ENCODE results near the gene MARK4.

- TF ChIP-seq CTCF (IDR thresholded peaks at IDR 0.05; ENCODE audit: poor library complexity) (no peak), EZH2phosphoT487 (IDR thresholded peaks at IDR 0.05; ENCODE audit: low read depth, severe bottlenecking, unreplicated experiment) (no peak), EZH2 (IDR thresholded peaks at IDR 0.05; ENCODE audit: borderline replicate concordance) (no peak)
These were observed 39.4 kb downstream of the MARK4 start for GRCh38 chr19:45290381-45290931.

Data from hepatocyte (in vitro differentiated cells).